COLO829 (cell line): Measurements from ENCODE around the gene LIPC.

Experiments used
- DNase-seq: peaks from one replicate; pipeline ENCODE4 v3.0.0; 2012; ENCODE audit warnings: low spot score

LIPC gene

DNA sequence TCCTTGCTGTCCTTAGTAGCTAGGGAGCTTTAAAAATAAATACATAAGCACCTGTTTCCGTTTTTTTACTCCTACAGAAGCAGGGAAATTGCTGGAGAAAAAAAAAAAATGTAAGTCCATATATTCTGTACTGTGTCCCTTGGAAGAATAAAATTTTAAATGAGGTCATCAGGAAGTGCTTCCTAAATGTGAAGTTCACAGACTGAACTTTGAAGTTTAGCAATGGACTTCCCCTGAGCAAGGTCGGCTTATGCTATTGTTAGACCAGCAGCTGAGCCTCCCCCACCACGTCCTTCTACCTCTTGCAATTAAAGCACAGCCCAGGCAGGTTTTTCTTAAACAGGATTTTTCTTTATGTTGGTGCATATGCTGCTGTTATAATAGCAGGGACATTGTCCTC is 26.3 kb downstream of the LIPC start:
- DNase-seq: no peak

- no peak for DNase-seq
Measured at GRCh38 chr15:58459045-58459444, 27.3 kb downstream of the LIPC start.

- DNase-seq: no peak
Measured at GRCh38 chr15:58459560-58459959, 27.8 kb downstream of the LIPC start.

- DNase-seq: no peak
Measured at GRCh38 chr15:58460116-58460790, 28.5 kb downstream of the LIPC start.

GRCh38 chr15:58460872-58461271 is 29.1 kb downstream of the LIPC start:
- no peak for DNase-seq

GRCh38 chr15:58462547-58462946 is 30.8 kb downstream of the LIPC start:
- no peak for DNase-seq

- DNase-seq: no peak
Measured at GRCh38 chr15:58462973-58463663, 31.3 kb downstream of the LIPC start.

DNA sequence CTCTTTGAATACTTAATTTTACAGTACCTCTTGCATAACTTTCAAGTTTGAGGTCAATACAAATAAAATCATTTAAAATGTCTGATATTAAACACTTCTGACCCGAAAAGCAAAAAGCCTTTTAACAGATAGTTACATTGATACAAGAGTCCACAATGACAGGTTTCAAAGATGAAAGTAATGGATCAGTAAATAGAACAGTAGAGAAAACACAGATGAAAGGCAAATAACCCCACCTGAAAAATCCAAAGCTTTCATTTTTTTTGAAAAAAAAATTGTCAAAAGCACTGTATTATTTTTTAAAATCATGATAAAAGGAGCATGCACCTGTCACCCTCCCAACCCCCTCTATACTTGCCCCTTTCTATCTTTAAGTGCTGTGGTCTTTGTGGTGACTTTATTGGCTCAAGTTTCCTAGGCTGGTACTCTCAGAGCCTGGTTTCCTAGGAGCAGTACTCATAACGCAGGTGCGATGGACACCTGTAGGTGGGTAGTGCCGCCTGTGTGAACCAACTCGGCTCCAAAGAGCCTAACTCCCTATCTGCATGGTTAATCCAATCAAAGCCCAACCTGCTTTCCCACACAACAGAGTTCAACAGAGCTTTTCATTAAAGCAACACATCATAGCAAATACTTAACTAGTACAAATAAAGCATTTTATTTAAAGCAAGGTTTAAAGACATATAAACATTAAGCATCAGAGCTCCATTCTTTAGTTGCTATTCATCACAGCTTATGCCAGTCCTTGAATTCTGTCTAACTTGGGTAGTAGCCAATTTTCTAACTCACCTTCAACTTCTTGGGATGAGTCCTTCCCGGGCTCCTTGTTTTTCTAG is 32.2 kb downstream of the LIPC start:
- no peak for DNase-seq

DNA sequence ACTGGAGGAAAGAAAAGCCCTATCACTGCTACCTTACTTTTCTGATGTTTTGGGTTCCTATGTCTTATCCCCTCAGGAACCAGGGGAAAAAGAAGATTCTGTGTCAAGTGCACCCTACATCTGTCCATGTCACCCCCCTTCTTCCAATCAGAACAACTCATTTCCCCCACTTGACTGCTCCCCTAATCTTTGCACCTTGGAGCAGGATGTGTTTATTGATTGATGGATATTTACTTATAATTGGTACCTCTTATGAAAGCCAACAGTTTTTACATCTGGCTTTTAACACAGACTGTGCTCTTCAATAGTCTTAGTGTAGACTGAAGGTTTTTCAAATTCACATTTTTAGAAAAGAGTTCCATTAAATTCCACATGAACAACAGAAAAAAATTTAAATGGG is 33.3 kb downstream of the LIPC start:
- DNase-seq: no peak

- DNase-seq: no peak
Measured at GRCh38 chr15:58465866-58466517, 34.2 kb downstream of the LIPC start.

- no peak for DNase-seq
Measured at GRCh38 chr15:58466566-58466965, 34.8 kb downstream of the LIPC start.

- no peak for DNase-seq
Measured at GRCh38 chr15:58467121-58467721, 35.4 kb downstream of the LIPC start.

DNA sequence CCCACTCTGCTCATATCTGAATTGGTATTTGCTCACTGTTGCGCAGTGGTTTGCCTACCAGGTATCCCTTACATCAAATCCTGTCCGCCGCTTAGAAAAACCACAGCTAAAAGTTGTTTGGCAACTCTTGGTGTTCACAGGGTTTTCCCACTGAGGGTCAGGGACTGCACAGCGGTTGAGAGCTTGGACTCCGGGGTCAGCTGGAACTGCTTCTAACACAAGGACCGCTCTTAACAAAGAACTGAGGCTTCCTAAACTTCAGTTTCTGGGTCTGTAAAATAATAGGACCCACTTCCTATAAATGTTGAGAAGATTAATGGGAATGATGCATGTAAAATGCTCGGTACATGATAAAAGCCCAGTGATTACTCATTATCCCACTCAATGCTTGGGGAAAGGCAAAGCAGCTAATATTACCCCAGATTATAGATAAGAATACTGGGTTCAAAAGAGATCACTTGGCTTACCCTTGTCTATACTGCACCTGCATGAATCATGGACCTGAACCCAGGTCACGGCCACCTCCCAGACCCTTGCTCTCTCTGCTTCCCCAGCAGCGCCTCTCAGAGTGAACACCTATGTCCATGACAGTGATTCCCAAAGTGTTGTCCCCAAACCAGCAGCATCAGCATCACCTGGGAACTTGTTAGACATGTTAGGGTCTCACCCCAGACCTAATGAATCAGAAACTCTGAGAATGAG is 36.1 kb downstream of the LIPC start:
- DNase-seq: no peak

DNA sequence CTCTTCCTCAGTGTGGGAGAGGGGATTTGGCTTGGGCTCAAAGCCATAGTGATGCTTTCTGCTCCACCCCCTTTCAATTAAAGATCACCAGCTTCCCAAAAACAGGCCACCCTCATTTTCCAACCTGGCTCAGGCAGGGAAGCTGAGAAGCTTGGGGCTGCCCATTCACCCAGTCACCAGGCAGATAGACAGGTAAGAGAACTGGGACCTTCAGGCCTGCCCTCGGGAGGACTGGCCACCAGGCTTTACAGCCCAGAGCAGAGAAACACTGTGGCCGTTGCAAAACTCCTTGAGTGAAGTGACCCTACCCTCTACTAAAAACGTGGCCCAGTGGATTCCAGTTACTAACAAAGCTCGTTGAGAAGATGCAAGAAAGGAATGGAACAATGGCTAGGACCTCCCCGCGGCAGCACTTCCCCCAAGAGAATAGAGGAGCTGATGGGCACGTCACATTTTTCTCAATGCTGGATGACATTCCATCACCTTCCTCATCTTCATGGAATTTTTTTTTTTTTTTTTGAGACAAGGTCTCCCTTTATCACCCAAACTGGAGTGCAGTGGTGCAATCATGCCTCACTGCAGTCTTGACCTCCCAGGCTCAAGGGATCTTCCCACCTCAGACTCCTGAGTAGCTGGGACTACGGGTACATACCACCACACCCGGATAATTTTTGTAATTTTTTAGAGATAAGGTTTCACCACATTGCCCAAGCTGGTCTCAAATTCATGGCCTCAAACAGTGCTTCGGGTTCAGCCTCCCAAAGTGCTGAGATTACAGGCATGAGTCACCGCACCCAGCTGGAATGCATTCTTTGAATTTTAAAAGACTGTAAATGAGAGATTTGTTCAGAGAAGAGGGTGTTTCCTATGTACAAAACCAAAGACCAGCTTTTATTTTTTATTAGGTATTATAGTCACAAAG is 37.9 kb downstream of the LIPC start:
- DNase-seq: peak; percentile 84

DNA sequence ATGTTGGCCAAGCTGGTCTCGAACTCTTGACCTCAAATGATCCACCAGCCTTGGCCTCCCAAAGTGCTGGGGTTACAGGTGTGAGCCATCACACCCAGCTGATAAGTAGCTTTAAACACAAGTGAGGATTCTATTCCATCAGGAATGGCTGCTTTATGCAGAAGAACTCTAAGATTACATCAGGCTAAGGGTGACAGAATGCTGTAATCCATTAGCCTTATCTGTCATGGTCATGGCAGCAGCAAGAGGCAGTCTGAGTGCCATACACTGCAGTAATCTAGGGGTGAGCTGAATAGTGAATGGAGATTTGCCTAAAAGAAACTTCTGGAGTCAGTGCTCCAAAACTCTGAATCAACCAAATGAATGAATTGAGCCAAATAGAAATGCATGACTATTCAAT is 39.6 kb downstream of the LIPC start:
- DNase-seq: no peak

- DNase-seq: no peak
Measured at GRCh38 chr15:58472221-58472620, 40.4 kb downstream of the LIPC start.

GRCh38 chr15:58472821-58473581 is 41.2 kb downstream of the LIPC start:
- no peak for DNase-seq

GRCh38 chr15:58473724-58474123 is 41.9 kb downstream of the LIPC start:
- no peak for DNase-seq

DNA sequence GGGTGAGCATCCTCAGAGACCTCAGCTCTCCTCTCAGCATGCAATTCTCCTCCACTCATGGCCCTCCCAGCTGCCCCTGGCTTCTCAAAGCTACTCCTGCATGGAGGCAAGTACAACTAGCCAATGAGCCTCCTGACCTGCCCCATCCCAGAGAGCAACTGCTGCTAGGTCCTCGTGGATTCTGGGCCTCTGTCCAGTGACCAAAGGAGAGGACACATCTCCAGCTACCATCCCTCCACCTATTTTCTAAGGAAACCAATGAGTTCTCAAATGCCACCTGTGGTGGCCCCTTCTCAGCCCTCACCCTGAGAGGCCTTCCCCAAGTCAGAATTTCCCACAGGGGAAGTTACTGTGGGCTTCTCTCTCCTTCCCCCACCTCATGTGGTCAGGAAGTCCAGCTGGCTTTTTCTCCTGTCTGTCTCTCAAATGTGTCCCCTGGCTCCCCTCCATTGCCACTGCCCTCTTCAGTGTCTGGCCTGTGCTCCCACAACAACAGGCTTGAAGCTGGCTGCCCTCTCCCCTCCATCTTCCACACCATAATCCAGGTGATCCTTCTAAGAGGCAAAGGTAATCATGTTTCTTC is 43.0 kb downstream of the LIPC start:
- no peak for DNase-seq
